ENCODE data around the gene RBMX. TPM values are rescaled to one million over a fixed set of nuclear protein-coding genes. Genes with fewer than 3 reads are reported as not detected.

RBMX gene
- total RNA-seq, 1 experiment from 2014 or later = 379 TPM

GRCh38 chrX:136889269-136889668 lies 8.7 kb upstream of the RBMX start:
- TF ChIP-seq, protein P1, sequence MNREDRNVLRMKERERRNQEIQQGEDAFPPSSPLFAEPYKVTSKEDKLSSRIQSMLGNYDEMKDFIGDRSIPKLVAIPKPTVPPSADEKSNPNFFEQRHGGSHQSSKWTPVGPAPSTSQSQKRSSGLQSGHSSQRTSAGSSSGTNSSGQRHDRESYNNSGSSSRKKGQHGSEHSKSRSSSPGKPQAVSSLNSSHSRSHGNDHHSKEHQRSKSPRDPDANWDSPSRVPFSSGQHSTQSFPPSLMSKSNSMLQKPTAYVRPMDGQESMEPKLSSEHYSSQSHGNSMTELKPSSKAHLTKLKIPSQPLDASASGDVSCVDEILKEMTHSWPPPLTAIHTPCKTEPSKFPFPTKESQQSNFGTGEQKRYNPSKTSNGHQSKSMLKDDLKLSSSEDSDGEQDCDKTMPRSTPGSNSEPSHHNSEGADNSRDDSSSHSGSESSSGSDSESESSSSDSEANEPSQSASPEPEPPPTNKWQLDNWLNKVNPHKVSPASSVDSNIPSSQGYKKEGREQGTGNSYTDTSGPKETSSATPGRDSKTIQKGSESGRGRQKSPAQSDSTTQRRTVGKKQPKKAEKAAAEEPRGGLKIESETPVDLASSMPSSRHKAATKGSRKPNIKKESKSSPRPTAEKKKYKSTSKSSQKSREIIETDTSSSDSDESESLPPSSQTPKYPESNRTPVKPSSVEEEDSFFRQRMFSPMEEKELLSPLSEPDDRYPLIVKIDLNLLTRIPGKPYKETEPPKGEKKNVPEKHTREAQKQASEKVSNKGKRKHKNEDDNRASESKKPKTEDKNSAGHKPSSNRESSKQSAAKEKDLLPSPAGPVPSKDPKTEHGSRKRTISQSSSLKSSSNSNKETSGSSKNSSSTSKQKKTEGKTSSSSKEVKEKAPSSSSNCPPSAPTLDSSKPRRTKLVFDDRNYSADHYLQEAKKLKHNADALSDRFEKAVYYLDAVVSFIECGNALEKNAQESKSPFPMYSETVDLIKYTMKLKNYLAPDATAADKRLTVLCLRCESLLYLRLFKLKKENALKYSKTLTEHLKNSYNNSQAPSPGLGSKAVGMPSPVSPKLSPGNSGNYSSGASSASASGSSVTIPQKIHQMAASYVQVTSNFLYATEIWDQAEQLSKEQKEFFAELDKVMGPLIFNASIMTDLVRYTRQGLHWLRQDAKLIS (CRISPR knock-in tag; IDR thresholded peaks at IDR 0.05; ENCODE audit: borderline replicate concordance) = no peak
- TF ChIP-seq NFYB (CRISPR knock-in tag; conservative IDR thresholded peaks at IDR 0.05; ENCODE audit: low read depth) (no peak), NFATC4 (CRISPR knock-in tag; IDR thresholded peaks at IDR 0.05) (no peak), OVOL2 (CRISPR knock-in tag; IDR thresholded peaks at IDR 0.05; ENCODE audit: borderline replicate concordance) (no peak), TEAD4 (CRISPR knock-in tag; IDR thresholded peaks at IDR 0.05) (no peak), SP1 (CRISPR knock-in tag; conservative IDR thresholded peaks at IDR 0.05) (no peak), CREB1 (CRISPR knock-in tag; IDR thresholded peaks at IDR 0.05) (no peak), CBFB (CRISPR knock-in tag; IDR thresholded peaks at IDR 0.05; ENCODE audit: low read depth) (no peak), ZNF317 (CRISPR knock-in tag; IDR thresholded peaks at IDR 0.05; ENCODE audit: borderline replicate concordance, low read depth) (no peak)
- TF ChIP-seq, protein P2, sequence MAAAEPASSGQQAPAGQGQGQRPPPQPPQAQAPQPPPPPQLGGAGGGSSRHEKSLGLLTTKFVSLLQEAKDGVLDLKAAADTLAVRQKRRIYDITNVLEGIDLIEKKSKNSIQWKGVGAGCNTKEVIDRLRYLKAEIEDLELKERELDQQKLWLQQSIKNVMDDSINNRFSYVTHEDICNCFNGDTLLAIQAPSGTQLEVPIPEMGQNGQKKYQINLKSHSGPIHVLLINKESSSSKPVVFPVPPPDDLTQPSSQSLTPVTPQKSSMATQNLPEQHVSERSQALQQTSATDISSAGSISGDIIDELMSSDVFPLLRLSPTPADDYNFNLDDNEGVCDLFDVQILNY (CRISPR knock-in tag; IDR thresholded peaks at IDR 0.05) = no peak
- DNase-seq (ENCODE audit: low spot score) (no peak), ATAC-seq (no peak)
- peaks cover 4% of the 10 kb centered on the region for H3K4me1 Mint-ChIP-seq
- H3K27me3 Mint-ChIP-seq (ENCODE audit: low read depth) = no peaks in the 10 kb centered on the region; the same call in 1 of the 2 replicates
- H3K27ac Mint-ChIP-seq = no peak overlapping the region
- no peaks in the 10 kb centered on the region for H3K9me3 Mint-ChIP-seq
- H3K4me3 Mint-ChIP-seq = no peak overlapping the region
- ChIA-PET POLR2A (no interaction called here), CTCF (no interaction called here)
- H3K36me3 Mint-ChIP-seq = no peaks in the 10 kb centered on the region

DNA sequence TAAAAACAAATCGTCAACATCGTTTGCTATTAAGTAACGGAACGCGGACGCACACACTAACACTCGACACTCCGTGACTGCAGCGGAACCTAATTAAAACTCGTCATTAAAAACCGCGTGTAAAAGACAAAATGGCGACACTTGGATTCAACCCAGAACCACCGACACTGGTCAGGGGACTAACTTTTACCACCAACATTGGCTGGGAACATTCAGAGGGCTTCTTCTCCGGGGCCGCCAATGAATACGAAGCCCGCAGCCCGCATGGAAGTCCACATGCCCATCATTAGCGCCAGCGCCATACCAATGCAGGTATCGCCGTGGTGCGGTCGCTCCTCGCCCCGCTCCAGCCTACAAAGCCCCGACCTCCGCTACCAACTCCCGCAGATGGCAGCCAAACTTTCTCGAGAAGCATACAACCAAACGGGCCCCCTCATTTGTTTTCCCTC lies 498 bp downstream of the RBMX start:
- H3K9me3 Mint-ChIP-seq = no peaks in the 10 kb centered on the region
- no peaks in the 10 kb centered on the region for H3K27me3 Mint-ChIP-seq (ENCODE audit: low read depth)
- DNase-seq (ENCODE audit: low spot score) (no peak), ATAC-seq (no peak)
- CTCF ChIA-PET = interaction anchor here (1.0 kb wide), 1 partner anchor 112 kb away, joined by 3 read pairs; no protein-coding TSS in a partner anchor
- H3K36me3 Mint-ChIP-seq = peaks cover 45% of the 10 kb centered on the region
- H3K4me3 Mint-ChIP-seq = peak overlapping the region; percentile 98
- POLR2A ChIA-PET = interaction anchor here (1.0 to 1.4 kb wide), 6 partner anchors 12 to 112 kb away, joined by 5 to 9 read pairs (median 6); no protein-coding TSS in a partner anchor
- peak overlapping the region; percentile 98 for H3K27ac Mint-ChIP-seq
- H3K4me1 Mint-ChIP-seq = peaks cover 22% of the 10 kb centered on the region
- TF ChIP-seq ZNF263 (CRISPR knock-in tag; IDR thresholded peaks at IDR 0.05; ENCODE audit: low read depth) = no peak
- peak; percentile 40; the same call in 1 of the 2 replicates for TF ChIP-seq ZNF532 (CRISPR knock-in tag; IDR thresholded peaks at IDR 0.05; ENCODE audit: borderline replicate concordance)
- peak; percentile 48; the same call in 1 of the 2 replicates for TF ChIP-seq ZNF671 (CRISPR knock-in tag; IDR thresholded peaks at IDR 0.05)
- no peak for TF ChIP-seq HMGXB4 (CRISPR knock-in tag; IDR thresholded peaks at IDR 0.05)
- peak; percentile 77; the same call in 1 of the 2 replicates for TF ChIP-seq EMX1 (CRISPR knock-in tag; IDR thresholded peaks at IDR 0.05)
- TF ChIP-seq ZNF416 (CRISPR knock-in tag; IDR thresholded peaks at IDR 0.05) = peak; percentile 70; the same call in 1 of the 2 replicates
- peak; percentile 85; the same call in 1 of the 2 replicates for TF ChIP-seq NFATC4 (CRISPR knock-in tag; IDR thresholded peaks at IDR 0.05)
- TF ChIP-seq, protein P3, sequence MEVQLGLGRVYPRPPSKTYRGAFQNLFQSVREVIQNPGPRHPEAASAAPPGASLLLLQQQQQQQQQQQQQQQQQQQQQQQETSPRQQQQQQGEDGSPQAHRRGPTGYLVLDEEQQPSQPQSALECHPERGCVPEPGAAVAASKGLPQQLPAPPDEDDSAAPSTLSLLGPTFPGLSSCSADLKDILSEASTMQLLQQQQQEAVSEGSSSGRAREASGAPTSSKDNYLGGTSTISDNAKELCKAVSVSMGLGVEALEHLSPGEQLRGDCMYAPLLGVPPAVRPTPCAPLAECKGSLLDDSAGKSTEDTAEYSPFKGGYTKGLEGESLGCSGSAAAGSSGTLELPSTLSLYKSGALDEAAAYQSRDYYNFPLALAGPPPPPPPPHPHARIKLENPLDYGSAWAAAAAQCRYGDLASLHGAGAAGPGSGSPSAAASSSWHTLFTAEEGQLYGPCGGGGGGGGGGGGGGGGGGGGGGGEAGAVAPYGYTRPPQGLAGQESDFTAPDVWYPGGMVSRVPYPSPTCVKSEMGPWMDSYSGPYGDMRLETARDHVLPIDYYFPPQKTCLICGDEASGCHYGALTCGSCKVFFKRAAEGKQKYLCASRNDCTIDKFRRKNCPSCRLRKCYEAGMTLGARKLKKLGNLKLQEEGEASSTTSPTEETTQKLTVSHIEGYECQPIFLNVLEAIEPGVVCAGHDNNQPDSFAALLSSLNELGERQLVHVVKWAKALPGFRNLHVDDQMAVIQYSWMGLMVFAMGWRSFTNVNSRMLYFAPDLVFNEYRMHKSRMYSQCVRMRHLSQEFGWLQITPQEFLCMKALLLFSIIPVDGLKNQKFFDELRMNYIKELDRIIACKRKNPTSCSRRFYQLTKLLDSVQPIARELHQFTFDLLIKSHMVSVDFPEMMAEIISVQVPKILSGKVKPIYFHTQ (CRISPR knock-in tag; IDR thresholded peaks at IDR 0.05) = peak; percentile 72
- TF ChIP-seq CREM (CRISPR knock-in tag; IDR thresholded peaks at IDR 0.05) = no peak
